HTERT RPE-1 (cell line): ENCODE measurements around the gene S100A14.
"Not testable (repeated sequence)": the region's sequence is repeated elsewhere in the genome, so short reads cannot be mapped to it uniquely, and the experiment has no call there.

Experiments used
- in situ Hi-C: fragments of 300-500 bp; cut with MboI; formaldehyde crosslinking; loops from 4 replicates; pipeline ENCODE4 v1.14.3; 2020; ENCODE audit warnings: low sequenced_read_pairs

Gene S100A14

GRCh38 chr1:153616144-153616916 is at the start of gene S100A14:
Gene S100A14 (minus strand): TSS chr1:153616325. CDS start chr1:153615858, 467 bp downstream.
- in situ Hi-C loops: no loop called here

DNA sequence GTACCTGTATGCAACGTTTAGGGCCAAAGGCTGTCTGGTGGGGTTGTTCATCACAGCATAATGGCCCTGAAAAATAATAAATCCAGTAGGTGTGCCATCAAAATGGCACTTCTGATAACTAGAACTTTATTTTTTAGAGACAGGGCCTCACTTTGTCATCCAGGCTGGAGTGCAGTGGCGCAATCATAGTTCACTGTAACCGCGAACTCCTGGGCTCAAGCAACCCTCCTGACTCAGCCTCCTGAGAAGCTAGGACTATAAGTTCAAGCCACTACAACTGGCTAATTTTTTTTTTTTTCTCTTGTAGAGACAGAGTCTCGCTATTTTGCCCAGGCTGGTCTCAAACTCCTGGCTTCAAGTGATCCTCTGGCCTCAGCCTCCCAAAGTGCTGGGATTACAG is 47.1 kb upstream of the S100A14 start:
- in situ Hi-C loops: no loop called here

DNA sequence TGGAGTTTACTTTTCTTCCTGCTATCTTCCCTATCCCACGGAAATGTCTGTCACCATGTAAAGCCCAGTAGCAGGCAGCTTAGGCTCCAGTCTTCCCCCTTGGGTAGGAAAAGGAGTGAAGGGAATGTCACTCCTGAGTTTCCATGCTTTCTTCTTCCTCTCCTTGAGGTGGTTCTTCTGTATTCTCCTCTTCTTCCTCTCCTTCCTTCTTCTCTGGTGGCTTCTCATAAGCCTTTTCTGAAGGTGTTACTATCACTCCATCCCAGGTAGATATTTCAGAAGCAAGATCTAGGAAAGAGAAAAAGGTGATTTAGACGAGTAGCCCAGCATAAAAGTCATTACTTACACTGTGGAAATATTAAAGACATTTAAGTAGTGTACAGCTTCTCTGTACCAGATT is 46.1 kb upstream of the S100A14 start:
- in situ Hi-C loops: no loop called here

DNA sequence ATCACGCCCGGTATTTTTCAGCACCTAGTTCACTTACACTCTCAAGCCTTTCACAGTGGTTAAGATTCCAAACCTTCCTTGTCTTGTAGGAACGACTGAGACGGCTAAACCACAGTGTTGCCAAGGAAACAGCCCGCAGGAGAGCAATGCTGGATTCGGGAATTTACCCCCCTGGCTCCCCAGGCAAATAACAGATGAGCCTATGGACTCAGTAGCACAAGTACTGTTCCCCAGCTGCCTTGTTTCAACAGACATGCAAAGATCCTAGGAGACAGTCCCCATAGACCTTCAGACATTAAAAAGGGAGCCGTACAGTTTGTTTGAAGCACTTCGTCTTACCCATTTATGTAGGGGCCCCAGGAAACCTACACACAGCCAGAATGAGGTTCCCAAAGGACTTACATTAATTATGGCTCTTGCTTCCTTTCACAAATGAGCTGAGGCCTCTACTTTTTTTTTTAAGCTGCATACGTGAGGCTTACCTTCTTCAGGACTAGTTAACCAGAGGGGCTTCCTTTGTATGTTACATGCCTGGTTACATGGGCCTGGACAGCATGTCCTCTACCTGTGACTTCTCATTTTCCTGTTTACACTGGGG is 45.1 kb upstream of the S100A14 start:
- in situ Hi-C loops: no loop called here

DNA sequence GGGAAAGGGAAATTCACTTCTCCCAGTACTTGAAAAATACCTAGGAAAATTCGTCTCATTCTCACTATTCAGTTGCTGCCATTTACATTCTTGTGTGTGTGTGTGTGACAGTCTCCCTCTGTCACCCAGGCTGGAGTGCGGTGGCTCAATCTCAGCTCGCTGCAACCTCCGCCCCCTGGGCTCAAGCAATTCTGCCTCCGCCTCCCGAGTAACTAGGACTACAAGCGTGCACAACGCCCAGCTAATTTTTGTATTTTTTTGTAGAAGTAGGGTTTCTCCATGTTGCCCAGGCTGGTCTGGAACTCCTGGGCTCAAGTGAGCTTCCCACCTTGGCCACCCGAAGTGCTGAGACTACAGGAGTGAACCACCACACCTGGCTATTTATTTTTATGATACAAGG is 43.5 kb upstream of the S100A14 start:
- in situ Hi-C loops: no loop called here

DNA sequence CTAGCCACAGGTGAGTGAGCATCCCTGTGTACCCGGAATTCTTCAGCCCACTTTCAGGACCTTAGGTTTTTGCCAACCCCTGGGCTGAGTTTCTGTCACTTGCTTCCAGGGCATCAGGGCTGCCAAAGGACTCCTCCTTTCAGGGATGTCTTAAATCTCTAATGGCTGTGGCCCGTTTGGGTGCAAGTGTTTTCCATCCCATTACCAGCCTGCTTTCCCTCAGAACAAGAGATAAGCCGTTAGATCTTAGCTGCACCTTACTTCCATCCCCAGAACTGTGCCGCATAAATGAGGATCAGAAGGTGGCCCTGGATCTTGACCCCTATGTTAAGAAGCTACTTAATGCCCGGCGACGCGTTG is 43.0 kb upstream of the S100A14 start:
- in situ Hi-C loops: no loop called here

- in situ Hi-C loops: no loop called here
Observed at GRCh38 chr1:153658400-153659174, 42.5 kb upstream of the S100A14 start, which contains the start of gene SNAPIN. Gene SNAPIN (plus strand): TSS chr1:153658703. CDS start chr1:153658744, 41 bp downstream.

GRCh38 chr1:153655333-153655732 is 39.2 kb upstream of the S100A14 start:
- in situ Hi-C loops: no loop called here

- in situ Hi-C loops: no loop called here
Observed at GRCh38 chr1:153652805-153653500, 36.8 kb upstream of the S100A14 start.

GRCh38 chr1:153651771-153652170 is 35.6 kb upstream of the S100A14 start:
- in situ Hi-C loops: no loop called here

DNA sequence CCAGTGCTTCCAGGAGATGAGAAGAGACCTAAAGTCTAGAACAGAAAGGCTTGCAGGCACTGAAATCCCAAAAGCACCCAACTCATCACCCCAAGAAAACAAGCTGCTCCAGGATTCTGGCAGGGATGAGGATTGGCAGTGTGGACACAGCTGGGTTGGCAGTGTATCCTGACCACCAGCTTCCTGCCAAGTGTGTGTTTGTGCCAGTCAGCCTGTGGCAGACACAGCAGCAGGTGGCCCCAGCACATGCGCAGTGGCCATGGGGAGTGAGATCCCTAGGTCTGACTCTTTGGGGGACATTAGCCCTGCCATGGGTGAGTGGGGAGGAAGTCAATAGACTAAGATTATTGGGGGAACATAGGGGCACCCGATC is 33.7 kb upstream of the S100A14 start:
- in situ Hi-C loops: no loop called here

DNA sequence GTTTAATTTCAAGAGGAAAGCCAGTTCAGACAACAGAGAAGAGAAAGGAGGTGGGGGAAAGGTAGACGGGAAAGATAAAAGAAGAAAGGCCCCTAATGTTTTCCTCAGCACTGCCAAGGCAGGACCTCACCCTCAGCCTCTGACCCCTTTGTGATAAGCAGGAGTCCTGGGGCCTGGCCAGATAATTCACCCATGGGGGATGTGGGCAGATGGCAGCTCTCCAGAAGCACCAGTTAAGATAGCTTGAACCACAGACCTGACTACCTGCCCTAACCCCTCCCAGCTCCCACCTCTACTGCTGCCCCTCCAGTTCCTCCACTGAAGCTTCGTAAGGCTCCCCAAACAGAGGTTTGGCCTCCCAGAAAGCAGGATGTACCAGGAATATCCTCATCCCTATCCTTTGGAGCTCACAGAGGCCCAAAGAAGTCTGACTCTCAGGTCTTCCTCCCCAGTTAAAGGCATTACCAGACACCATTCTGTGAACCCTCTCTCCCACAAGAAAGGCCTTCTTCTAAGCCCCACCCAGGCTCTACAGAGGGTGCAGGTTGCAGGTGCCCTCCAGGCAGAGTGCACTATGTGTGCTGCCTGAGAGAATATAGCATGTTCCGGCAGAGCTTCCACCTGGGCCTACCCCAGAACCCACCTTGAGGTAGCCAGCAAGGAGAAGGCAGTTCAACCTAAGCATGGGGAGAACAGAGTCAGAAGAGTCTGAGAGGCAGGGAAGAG is 33.2 kb upstream of the S100A14 start:
- in situ Hi-C loops: no loop called here

- in situ Hi-C loops: no loop called here
Observed at GRCh38 chr1:153648000-153648643, 32.0 kb upstream of the S100A14 start.

DNA sequence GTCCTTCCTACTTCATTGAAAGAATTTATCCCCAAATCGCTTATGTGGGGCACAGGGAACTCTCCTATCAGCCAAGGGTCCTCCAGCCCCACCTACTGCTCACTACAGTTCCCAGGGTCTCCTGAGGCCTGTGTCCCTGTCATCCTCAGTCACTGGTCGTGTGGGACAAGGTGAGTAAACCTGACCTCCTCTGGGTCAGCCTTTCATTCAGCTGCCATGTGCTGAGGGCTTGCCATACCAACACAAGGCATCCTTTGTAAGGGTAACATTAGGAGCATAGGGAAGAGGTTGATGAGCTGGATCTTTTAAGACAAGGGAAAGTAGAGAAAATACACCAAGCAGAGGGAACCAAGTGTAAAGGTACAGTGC is 31.2 kb upstream of the S100A14 start:
- in situ Hi-C loops: no loop called here

GRCh38 chr1:153646672-153647345 is 30.7 kb upstream of the S100A14 start:
- in situ Hi-C loops: no loop called here

DNA sequence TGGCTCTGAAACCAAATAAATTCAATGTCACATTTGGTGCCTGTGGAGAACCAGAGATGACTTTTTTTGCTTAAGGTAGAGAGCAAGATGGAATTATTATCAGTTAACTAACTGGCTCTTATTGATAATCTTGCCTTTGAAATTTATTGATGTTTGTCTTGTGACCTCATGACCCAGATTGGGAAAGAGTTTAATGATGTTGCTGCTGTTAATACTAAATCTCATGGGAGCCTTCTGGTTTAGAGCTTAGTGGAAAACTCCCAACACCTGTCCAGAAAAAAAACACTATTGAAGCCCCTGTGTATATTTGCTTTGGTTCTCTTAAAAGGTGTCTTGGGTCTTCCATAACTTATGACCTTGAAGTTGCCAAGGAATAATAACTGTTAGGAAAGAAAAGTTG is 27.7 kb upstream of the S100A14 start:
- in situ Hi-C loops: no loop called here

GRCh38 chr1:153643100-153643499 is 27.0 kb upstream of the S100A14 start:
- in situ Hi-C loops: no loop called here

- in situ Hi-C loops: no loop called here
Observed at GRCh38 chr1:153642161-153642560, 26.0 kb upstream of the S100A14 start.

DNA sequence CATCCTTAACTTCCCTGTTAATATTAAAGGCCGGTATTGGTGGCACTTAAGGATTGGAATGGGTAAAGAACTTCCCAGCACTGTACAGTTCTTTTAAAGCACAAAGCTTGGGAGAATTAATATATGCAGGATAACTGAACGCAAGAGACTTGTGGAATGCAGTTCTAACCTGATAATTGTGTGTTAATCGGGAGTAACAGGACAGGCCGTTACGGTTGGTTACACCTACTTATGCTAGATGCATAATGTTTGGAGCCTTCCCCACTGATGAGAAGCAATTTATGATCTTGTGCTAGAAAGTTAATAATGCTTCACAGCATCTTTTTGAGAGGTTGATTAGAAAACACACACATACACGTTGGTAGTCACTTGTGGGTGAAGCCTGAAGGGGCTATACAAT is 24.7 kb upstream of the S100A14 start:
- in situ Hi-C loops: no loop called here

DNA sequence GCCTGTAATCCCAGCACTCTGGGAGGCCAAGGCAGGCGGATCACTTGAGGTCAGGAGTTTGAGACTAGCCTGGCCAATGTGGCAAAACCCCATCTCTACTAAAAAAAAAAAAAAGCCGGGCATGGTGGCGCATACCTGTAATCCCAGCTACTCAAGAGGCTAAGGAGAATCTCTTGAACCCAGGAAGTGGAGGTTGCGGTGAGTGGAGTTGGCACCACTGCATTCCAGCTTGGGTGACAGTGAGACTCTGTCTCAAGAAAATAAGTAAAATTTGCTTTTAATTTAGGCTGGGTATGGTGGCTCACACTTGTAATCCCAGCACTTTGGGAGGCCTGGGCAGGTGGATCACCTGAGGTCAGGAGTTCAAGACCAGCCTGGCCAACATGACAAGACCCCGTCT is 24.1 kb upstream of the S100A14 start:
- in situ Hi-C loops: not testable (repeated sequence)
